SH-SY5Y (cell line): ENCODE measurements around the gene WDFY4.

Experiments
- GATA2 ChIP-seq: IDR thresholded peaks from 2 replicates; pipeline ENCODE4 v1.6.1; 2011; ENCODE audit warnings: mild to moderate bottlenecking, low read depth, low read length
- GATA3 ChIP-seq: IDR thresholded peaks from 2 replicates; pipeline ENCODE4 v1.6.1; 2011; ENCODE audit warnings: low read depth, mild to moderate bottlenecking, low read length, moderate library complexity

WDFY4 gene

DNA sequence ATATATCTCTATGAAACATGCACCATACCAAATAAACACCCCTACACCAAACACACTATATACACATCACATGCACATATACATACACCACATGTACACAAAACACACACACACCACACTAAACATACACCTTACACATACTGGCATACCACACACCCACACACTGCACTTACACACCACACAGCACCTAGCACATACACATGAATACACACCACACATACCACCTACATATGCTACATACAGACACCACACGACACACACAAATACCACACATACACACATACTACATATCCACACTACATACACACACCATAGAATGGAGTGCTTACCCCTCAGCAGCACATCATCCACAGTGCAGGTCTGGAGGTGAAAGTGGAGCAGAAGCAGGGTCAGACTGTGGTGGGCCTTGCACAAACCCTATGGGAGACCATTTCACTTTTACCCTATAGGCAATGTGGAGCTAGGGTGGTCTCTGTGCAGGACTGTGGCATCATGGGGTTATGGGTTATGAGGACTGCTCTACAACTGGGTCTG, 64.6 kb downstream of the WDFY4 start:
- TF ChIP-seq GATA3 (no peak), GATA2 (no peak)

DNA sequence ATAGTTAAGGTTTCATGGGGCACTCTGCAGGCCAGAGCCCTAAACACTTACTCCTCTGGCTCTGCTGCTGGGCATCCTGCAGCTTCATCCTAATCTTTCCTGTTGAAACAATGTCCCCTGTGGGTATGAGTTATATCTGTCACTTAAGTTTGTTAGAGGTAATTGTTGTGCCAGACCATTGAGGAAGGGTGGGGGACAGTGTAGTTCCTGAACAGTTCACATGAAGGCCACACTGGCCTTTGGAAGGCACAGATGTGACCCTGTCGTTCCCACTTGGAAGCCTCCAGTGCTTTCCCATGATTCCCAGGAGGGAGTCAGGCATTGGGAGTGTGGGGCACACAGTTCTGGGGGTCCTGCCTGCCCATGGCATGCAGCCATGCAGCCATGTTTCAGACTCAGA, 65.3 kb downstream of the WDFY4 start:
- no peak for TF ChIP-seq GATA3
- no peak for TF ChIP-seq GATA2

DNA sequence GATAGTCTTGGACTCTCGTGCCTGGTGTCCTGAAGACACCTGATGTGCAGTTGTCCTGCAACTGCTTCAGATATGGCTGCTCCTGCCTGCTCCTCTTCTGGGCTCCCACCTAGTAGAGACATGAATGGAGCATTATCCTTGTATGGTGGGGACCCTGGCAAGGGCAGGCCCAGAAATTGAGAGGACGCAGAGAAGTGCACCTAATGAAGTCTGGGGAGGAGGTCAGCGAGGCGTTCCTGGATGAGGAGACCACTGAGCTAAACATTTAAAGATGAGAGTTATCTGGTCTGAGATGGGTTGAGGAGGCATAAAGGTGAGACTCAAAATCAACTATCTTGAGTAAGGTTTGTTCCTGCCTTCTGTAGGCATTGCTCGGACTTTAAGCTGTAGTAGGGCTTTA, 66.3 kb downstream of the WDFY4 start:
- TF ChIP-seq GATA2 = no peak
- no peak for TF ChIP-seq GATA3

- no peak for TF ChIP-seq GATA2
- no peak for TF ChIP-seq GATA3
Observed at GRCh38 chr10:48751730-48752129, 67.1 kb downstream of the WDFY4 start.

- TF ChIP-seq GATA3 (no peak), GATA2 (no peak)
Observed at GRCh38 chr10:48758411-48758810, 73.7 kb downstream of the WDFY4 start.

DNA sequence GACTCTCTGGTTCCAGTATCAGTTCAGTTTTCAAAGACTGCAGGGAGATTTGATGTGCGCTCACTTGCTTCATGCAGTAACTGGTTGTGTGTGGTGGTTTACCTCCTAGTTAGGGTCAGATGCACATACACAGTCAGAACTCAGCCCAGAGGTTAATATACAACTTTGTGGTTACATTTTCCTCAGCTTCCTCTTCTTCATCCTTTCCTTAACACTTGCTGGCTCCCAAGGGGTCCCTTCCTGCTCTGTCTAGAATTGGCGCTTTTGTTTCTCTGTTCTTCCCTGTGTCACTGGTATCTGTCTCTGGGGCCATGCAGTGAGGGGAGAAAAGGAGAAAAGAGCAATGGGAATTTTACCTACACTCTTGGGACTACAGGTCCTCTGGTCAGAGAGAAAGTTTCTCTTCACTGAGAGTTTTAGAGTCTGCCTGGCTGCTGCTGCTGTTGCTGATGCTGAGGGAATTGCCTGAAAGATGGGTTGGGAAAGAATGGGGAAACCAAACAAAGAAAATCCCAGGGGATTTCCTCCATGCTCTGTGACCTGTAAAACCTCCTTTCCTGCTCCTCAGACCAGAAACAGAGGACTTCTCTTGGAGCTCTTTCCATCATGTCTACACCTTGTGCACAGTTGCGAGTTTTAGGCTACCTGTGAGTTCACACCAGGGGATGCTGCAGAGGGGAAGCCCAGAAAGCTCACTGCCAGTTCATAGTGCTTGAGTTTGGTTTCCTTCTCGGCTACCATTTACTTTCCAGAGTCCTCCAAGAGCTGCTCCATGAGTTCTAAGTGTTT, 74.6 kb downstream of the WDFY4 start:
- TF ChIP-seq GATA2 (no peak), GATA3 (no peak)

- TF ChIP-seq GATA2 (no peak), GATA3 (no peak)
Observed at GRCh38 chr10:48760983-48761382, 76.3 kb downstream of the WDFY4 start.

GRCh38 chr10:48762064-48763042, 77.7 kb downstream of the WDFY4 start:
- TF ChIP-seq GATA2 = no peak

GRCh38 chr10:48763403-48763965, 78.8 kb downstream of the WDFY4 start:
- TF ChIP-seq GATA3 (no peak), GATA2 (no peak)

DNA sequence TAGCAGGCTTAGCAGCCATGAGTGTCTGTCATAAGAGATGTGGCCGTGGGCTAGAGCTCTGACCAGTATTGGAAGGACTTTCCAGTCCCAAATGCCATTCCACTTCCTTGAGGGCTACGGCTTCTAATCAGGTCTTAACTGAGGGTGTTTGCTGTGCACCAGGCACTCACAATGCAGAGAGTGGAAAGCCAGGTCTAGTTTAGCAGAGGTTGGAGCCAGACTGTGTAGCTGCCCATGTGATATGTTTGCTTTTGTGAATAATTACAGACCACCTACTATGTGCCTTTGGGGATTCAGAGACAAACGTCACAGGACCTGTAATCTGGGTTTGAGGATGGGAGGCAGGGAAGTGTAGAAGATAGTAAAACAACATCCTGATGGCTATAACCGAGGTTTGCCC, 79.8 kb downstream of the WDFY4 start:
- TF ChIP-seq GATA3 (no peak), GATA2 (no peak)

DNA sequence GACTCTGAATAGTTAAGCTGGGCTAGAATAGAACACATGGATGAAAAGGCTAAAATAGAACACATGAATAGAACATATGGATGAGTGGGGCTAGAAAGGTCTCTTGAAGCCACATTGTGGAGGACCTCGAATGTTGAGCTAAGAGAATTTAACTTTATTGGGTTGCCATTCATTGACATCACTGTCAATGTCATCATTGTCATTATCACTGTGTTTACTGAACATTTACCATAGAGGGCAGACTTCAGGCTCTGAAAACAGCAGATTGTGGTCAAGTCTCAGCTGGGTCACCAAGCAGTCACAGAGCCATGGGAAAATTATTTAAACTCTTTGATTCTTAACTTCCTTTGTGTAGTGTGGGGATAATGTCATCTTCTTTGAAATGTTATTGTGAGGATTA, 80.4 kb downstream of the WDFY4 start:
- TF ChIP-seq GATA3 (no peak), GATA2 (no peak)

- TF ChIP-seq GATA2 (no peak), GATA3 (no peak)
Observed at GRCh38 chr10:48765527-48765926, 80.9 kb downstream of the WDFY4 start.

DNA sequence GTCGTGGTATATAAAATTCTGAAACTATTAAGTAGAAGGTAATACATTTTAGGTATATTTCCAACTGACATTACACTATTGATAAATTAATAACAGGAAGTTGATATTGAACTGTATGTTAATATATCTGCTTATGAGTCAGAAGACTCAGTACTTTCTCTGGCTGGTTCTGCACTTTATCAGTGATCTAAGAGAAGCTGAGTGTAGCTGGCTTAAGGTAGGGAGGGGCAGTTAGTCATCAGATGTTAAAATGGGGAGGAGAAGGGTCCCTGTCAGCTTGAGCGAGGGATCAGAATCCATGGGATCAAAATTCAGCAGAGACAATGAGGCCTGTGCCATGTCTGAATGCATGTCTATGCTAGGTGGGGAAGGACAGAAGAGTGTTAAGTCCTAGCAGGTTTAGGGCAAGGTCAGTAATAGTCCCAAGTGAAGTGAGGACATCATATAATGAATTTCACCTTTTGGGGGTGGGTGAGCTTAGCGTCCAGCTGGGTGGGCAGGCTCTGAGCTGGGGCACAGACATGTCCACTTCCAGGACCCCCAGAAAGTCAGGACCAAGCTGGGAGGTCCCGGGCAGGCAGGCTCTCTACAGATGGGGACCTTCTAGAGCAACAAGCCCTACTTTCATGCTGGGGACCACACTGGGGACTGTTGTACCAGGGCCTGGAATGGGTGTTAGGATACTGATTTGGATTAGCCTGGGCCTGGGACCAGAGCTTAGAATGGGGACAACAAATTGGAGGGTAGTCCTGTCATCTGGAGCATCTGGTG, 82.9 kb downstream of the WDFY4 start:
- TF ChIP-seq GATA3 = no peak
- no peak for TF ChIP-seq GATA2
